NCI-H2081 (cell line): ENCODE data around the gene DHDH.

ENCODE experiments used
- DNase-seq, 2 experiments: peaks; one replicate each; lab custom pipeline; 2025; lab: John Stamatoyannopoulos, UW

The DHDH gene

DNA sequence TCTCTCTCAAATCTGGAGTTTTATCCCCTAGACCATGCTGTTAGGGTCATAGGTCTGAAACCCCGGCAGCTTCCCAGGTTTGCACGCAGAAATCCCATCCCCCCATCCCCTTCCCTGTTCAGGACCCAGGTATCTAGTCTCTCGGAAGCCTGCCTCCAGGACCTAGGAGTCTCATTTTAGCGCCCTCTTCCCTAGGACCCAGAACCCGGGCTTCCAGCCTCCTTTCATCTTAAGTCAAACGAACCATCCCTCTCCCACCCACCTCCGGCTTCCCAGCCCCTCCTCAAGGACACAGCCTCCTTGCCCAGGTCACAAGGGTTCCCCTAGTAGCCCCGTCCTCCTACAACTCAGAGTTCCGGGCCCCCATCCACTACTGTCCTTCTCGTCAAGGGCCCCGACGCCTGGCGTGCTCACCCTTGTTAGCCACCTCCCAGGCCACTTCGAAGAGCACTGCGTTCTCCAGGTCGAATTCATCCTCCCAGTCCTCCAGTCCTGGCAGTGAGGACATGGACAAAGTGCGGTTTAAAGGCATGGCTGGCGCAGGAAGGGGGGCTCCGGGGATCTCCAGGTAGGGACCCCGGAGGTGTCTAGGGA is 59.2 kb downstream of the DHDH start:
- DNase-seq, result no peak

DNA sequence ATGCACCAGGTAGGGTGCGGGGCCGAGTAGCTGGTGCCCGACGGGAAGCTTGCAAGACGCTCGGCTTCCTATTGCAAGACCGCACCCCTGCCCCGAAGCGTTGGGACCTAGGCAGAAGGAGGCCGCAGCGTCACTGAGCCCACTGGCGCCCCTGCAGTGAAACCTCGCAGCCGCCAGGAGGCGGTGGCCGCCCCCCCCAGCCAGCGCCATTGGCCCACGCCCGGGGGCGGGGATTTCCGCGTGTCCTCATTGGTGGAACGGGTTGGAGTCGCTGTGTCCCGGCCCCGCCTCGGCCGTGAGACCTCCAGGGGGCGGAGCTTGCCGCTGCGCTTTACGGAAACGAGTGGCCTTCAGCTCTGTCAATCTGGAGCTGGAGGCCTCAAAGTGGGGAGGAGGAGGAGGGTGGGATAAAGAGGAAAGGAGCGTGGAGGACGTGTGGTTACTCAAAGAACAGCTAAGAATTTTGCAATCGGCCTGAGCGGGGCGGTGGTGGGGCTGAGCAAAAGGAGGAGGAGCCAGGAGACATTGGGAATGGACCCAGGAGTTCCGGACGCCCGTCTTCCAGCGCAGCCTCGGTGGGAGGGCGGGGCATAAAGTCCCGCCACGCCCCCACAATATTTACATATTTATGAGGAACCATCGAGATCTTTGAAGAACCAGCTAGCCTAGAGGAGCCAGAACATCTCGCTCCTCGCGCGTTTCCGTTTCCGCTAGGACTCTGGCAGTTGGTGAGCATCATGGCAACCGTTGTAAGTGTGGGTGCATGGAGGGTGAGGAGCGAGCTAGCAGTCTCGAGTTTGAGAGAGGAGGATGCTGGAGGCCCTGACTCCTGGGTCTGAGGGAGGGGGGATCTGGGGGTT is 59.9 kb downstream of the DHDH start, which contains the start of the genes GYS1 and RUVBL2:
Gene GYS1, minus strand, starts transcription at position 135 of the 860 bp plus-strand sequence. CDS start 197 bp downstream, outside the sequence.
Gene RUVBL2, plus strand, starts transcription at position 713 of the 860 bp plus-strand sequence. Its CDS starts 25 bp downstream, at position 738.
- peak; percentile 98 to 99 for DNase-seq

DNA sequence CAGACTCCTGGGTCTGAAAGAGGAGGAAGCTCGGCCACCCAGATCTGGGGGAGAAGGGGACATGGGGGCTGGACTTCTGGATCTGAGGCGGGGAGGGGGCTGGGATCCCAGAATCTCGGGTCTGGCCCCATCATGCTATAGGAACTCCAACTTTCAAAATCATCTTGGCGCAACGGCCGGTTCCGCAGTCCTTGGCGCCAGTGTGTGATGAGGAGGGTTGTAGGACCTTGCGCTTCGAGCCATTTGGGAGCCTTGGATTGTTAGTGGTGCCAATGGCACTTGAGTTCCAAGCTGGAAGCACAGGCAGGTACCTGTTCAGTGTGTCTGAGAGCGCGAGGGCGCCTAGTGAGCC is 60.5 kb downstream of the DHDH start:
- no peak for DNase-seq
